HG02623 (cell line): ENCODE results near the gene SCAF4.
"Not testable (repeated sequence)": the region's sequence is repeated elsewhere in the genome, so short reads cannot be mapped to it uniquely, and the experiment has no call there.

Experiments used
- ATAC-seq: cut with Tn5 transposase; IDR thresholded peaks from one replicate; pipeline ENCODE4 v1.9.1; 2021; ENCODE audit warnings: moderate library complexity; ENCODE audit not compliant: unreplicated experiment

Gene SCAF4, protein sequence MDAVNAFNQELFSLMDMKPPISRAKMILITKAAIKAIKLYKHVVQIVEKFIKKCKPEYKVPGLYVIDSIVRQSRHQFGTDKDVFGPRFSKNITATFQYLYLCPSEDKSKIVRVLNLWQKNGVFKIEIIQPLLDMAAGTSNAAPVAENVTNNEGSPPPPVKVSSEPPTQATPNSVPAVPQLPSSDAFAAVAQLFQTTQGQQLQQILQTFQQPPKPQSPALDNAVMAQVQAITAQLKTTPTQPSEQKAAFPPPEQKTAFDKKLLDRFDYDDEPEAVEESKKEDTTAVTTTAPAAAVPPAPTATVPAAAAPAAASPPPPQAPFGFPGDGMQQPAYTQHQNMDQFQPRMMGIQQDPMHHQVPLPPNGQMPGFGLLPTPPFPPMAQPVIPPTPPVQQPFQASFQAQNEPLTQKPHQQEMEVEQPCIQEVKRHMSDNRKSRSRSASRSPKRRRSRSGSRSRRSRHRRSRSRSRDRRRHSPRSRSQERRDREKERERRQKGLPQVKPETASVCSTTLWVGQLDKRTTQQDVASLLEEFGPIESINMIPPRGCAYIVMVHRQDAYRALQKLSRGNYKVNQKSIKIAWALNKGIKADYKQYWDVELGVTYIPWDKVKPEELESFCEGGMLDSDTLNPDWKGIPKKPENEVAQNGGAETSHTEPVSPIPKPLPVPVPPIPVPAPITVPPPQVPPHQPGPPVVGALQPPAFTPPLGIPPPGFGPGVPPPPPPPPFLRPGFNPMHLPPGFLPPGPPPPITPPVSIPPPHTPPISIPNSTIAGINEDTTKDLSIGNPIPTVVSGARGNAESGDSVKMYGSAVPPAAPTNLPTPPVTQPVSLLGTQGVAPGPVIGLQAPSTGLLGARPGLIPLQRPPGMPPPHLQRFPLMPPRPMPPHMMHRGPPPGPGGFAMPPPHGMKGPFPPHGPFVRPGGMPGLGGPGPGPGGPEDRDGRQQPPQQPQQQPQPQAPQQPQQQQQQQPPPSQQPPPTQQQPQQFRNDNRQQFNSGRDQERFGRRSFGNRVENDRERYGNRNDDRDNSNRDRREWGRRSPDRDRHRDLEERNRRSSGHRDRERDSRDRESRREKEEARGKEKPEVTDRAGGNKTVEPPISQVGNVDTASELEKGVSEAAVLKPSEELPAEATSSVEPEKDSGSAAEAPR

DNA sequence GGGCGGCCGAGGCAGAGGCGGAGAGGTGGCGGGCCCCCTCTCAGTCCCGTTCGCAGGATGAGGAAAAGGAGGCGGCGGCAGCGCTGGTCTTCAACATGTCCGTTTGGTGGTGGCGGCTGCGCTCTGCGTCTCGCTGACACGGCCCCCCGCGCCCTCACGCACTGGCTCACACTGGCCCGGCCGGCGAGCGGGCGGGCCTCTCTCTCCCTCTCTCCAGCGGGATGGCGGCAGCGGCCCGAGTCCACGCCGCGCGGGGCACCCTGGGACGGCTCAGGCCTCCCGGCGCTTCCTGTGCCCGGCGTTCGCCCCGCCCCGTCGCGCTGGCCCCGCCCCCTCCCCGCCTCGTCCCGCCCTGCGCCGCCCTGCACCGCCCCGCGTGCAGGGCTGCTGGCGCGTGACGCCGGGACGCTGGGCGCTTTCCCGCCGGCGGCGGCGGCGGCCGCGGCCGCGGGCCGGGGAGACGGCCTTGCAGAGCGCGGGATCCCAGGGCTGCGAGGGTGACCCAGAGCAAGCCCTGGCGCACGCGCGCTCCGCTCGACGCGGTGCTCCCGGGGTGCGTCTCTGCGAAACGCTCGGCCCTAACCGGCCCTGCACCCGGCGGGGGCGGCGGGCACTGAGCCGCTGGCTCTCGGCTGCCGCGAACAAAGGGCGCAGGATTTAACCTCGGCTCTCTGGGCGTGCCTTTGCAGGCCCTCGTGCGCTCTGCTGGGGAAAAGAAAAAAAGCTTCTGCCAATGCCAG is at the start of gene SCAF4:
Gene SCAF4 (minus strand): TSS at position 262 of the 740 bp plus-strand sequence. CDS start 426 bp downstream, outside the sequence.
- peak; percentile 81 for ATAC-seq

GRCh38 chr21:31780944-31781343 is 49.0 kb upstream of the SCAF4 start:
- no peak for ATAC-seq

DNA sequence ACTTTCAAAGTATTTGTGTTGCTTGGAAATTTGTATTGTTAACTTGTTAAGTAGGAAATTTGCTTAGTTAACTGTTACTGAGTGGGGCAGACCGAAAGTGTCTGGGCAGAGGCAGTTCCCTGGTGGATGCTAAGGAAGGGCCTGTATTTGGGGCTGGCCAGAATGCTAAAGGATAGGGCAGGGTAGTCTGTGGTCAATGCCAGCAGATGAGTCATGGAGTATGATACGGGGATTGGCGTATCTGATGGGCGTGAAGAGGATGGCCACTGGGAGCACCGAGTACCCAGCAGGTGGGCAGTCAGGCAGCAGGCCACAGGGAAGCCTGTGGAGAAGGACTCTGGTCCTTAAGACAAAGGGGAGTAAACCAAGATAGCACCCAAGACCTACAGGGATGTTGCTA is 46.6 kb upstream of the SCAF4 start:
- no peak for ATAC-seq

DNA sequence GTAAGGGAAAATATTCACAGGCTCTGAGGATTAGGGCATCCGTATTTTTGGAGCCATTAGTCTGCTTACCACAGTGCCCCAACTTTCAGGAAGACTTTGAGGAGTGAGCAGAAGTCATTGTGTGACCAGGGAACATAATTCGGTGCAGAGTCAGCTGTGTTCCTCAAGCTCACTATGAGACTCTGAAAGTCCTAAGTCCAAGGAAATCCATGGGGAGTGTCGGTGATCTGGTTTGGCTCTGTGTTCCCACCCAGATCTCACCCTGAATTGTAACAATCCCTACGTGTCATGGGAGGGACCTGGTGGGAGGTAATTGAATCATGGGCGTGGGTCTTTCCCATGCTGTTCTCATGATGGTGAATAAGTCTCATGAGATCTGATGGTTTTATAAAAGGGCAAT is 45.9 kb upstream of the SCAF4 start:
- no peak for ATAC-seq

DNA sequence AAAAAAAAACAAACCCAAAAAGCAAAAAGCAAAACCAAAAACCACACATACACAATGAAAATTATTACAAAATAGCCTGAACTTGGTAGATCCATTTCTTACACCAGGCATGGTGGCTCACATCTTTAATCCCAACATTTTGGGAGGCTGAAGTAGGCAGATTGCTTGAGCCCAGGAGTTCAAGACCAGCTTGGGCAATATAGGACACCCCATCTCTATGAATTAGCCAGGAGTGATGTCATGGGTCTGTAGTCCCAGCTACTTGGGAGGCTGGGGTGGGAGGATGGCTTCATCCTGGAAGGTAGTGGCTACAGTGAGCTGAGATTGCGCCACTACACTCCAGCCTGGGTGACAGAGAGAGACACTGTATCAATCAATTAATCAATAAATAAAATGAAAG is 42.1 kb upstream of the SCAF4 start:
- no peak for ATAC-seq

GRCh38 chr21:31772674-31773555 is 41.0 kb upstream of the SCAF4 start:
- peak; percentile 92 for ATAC-seq

- ATAC-seq = no peak
Measured at GRCh38 chr21:31771685-31772084, 39.8 kb upstream of the SCAF4 start.

DNA sequence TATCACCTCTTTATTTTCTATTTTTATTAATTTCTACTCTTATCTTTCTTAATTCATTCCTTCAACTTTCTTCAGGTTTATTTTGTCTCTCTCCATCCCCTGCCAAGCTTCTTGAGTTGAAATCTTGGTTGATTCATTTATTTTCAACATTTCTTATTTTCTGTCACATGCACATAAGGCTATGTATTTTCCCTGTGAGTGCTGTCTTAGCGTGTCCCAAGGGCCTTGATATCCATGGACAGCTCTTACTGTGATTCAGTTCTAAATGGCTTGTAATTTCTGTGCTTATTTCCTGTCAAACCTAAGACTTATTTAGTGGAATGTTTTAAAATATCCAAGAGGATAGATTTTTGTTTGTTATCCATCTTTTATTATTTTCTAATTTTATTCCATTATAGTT is 36.8 kb upstream of the SCAF4 start:
- no peak for ATAC-seq

- ATAC-seq = no peak
Measured at GRCh38 chr21:31766899-31767298, 35.0 kb upstream of the SCAF4 start.

DNA sequence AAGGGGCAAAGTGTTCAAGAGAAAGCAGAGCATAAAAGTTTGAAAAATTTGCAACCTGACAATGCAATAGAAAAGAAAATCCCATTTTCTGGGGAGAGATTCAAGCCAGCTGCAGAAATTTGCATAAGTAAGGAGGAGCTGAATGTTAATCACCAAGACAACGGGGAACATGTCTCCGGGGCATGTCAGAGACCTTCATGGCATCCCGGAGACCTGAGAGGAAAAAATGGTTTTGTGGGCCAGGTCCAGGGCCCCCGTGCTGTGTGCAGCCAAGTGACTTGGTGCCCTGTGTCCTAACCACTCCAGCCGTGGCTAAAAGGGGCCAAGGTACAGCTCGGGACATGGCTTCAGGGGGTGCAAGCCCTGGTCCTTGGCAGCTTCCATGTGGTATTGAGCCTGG is 33.9 kb upstream of the SCAF4 start:
- not testable (repeated sequence) for ATAC-seq

DNA sequence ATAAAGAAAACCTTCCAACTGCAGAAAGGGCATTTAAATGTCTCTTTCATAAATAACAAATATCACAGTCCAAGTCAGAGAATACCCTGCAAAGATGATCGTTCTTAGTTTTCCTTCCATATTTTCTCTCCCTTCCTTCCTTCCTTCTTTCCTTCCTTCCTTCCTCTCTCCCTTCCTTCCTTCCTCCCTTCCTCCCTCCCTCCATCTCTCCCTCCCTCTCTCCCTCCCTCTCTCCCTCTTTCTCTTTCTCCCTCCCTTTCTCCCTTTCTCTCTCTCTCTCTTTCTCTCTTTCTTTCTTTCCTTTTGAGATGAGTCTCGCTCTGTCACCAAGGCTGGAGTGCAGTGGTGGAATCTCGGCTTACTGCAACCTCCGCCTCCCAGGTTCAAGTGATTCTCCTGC is 29.0 kb upstream of the SCAF4 start:
- no peak for ATAC-seq

DNA sequence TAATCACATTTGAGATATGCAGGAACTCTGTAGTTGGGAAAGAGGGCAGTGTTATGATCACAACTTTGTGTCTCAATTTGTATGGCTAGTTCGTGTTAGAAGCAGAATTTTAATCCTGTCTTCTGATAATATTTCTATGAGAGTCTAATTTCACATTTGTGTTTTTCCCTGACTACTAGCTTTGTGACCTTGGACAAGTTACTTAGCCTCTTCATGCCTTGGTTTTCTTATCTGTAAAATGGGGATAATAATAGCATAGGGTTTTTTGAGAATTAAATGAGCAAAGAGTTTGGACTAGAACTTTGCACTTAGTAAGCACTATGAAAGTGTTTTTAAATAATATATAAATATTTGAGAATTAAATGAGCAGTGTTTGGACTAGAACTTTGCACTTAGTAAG is 24.9 kb upstream of the SCAF4 start:
- no peak for ATAC-seq

- ATAC-seq = no peak
Measured at GRCh38 chr21:31755027-31755426, 23.1 kb upstream of the SCAF4 start.

- no peak for ATAC-seq
Measured at GRCh38 chr21:31754708-31754960, 22.7 kb upstream of the SCAF4 start.

GRCh38 chr21:31753949-31754707 is 22.2 kb upstream of the SCAF4 start:
- ATAC-seq = no peak

- no peak for ATAC-seq
Measured at GRCh38 chr21:31752967-31753366, 21.0 kb upstream of the SCAF4 start.

DNA sequence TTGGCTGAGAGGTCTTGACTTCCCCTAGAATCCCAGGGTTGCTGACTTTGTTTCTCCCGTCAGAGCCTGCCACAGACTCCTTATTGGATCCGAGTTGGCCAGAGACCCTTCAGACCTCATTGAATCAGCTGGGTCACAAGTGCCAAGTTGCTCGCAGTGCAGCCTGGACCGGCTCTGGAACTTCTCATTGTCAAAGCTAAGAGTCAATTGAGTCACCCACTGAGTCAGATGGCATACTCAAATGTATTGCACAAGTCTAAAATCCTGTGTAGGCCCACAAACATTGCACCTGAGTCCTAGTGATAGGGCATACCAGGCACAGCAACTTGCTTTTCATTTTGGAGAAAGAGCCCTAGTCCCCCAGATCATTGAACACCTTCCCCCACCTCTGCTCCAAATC is 20.4 kb upstream of the SCAF4 start:
- no peak for ATAC-seq

GRCh38 chr21:31750843-31751242 is 18.9 kb upstream of the SCAF4 start:
- no peak for ATAC-seq

GRCh38 chr21:31744182-31744800 is 12.4 kb upstream of the SCAF4 start:
- ATAC-seq = no peak
